Thyroid gland (tissue), 4 donors: ENCODE results near the gene RCOR1.

Experiments
- POLR2A ChIP-seq, 2 donors: fragments of 450-650 bp; IDR thresholded peaks; one replicate each; pipeline ENCODE4 v1.6.1; 2017; ENCODE audit warnings: antibody characterized with exemption in 2 of 2, mild to moderate bottlenecking in 2 of 2, moderate library complexity in 1 of 2
- TF ChIP-seq, protein P1 (sequence below), 6 experiments: fragments of 200-600 bp in 3 of 6; fragments of 450-650 bp in 3 of 6; sonication (generic) in 3 of 6; IDR thresholded peaks; one replicate each; pipeline ENCODE4 v1.5.1; 2016 to 2019; ENCODE audit warnings: antibody characterized with exemption in 6 of 6, mild to moderate bottlenecking in 2 of 6, inconsistent platforms in 1 of 6, moderate library complexity in 1 of 6

DNA sequence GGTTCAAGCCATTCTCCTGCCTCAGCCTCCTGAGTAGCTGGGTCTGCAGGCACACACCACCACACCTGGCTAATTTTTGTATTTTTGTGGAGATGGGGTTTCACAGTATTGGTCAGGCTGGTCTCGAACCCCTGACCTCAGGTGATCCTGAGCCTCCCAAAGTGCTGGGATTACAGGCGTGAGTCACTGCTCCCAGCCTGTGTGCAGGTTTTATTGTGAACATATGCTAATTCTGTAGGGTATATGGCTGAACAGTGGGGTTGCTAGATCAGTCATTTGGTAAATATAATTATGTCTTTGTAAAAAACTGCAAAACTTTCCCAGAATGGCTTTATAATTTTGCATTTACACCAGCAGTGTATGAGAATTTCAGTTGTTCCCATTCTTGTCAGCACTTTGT is 85.9 kb downstream of the RCOR1 start:
- TF ChIP-seq POLR2A (IDR thresholded peaks at IDR 0.05), result no peak
- TF ChIP-seq, protein P1, sequence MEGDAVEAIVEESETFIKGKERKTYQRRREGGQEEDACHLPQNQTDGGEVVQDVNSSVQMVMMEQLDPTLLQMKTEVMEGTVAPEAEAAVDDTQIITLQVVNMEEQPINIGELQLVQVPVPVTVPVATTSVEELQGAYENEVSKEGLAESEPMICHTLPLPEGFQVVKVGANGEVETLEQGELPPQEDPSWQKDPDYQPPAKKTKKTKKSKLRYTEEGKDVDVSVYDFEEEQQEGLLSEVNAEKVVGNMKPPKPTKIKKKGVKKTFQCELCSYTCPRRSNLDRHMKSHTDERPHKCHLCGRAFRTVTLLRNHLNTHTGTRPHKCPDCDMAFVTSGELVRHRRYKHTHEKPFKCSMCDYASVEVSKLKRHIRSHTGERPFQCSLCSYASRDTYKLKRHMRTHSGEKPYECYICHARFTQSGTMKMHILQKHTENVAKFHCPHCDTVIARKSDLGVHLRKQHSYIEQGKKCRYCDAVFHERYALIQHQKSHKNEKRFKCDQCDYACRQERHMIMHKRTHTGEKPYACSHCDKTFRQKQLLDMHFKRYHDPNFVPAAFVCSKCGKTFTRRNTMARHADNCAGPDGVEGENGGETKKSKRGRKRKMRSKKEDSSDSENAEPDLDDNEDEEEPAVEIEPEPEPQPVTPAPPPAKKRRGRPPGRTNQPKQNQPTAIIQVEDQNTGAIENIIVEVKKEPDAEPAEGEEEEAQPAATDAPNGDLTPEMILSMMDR (IDR thresholded peaks at IDR 0.05), result no peak
